Endodermal cell (in vitro differentiated cells): ENCODE measurements around the gene EIF4E. TPM values are rescaled to one million over a fixed set of nuclear protein-coding genes. Genes with fewer than 3 reads are reported as not detected.

ENCODE experiments used
- DNase-seq: peaks from one replicate; pipeline ENCODE4 v3.0.0-alpha.2; 2017
- H3K27ac ChIP-seq: 2 replicates; pipeline ENCODE4 v1.5.1; 2013; ENCODE audit warnings: mild to moderate bottlenecking, low read depth, low read length, moderate library complexity
- H3K27me3 ChIP-seq: 2 replicates; pipeline ENCODE4 v1.6.1; 2013; ENCODE audit warnings: mild to moderate bottlenecking, low read length, moderate library complexity; ENCODE audit not compliant: insufficient read depth, control insufficient read depth, poor library complexity, severe bottlenecking
- H3K36me3 ChIP-seq: 2 replicates; pipeline ENCODE4 v1.7.0; 2013; ENCODE audit warnings: mild to moderate bottlenecking, low read length, moderate library complexity; ENCODE audit not compliant: control insufficient read depth, insufficient read depth
- H3K4me1 ChIP-seq: one replicate; pipeline ENCODE4 v1.7.0; 2013; ENCODE audit warnings: low read length; ENCODE audit not compliant: control insufficient read depth, insufficient read depth
- H3K4me3 ChIP-seq: 2 replicates; pipeline ENCODE4 v1.5.1; 2013; ENCODE audit warnings: mild to moderate bottlenecking, low read length, moderate library complexity
- H3K9ac ChIP-seq: 2 replicates; pipeline ENCODE4 v1.6.1; 2013; ENCODE audit warnings: mild to moderate bottlenecking, low read length, moderate library complexity; ENCODE audit not compliant: poor library complexity, severe bottlenecking; ENCODE audit errors: extremely low read depth
- H3K9me3 ChIP-seq: 2 replicates; pipeline ENCODE4 v1.6.1; 2013; ENCODE audit warnings: mild to moderate bottlenecking, low read length, moderate library complexity; ENCODE audit not compliant: control insufficient read depth
- H3K27ac Mint-ChIP-seq: 2 replicates; pipeline ENCODE4 v1.8.0; 2020; ENCODE audit warnings: mixed read lengths
- H3K27me3 Mint-ChIP-seq: 2 replicates; pipeline ENCODE4 v1.8.0; 2021; ENCODE audit warnings: mild to moderate bottlenecking, mixed read lengths; ENCODE audit not compliant: insufficient read depth
- H3K36me3 Mint-ChIP-seq: 2 replicates; pipeline ENCODE4 v1.8.0; 2020; ENCODE audit warnings: low read depth, mixed read lengths
- H3K4me1 Mint-ChIP-seq: 2 replicates; pipeline ENCODE4 v1.8.0; 2020; ENCODE audit warnings: mixed read lengths
- H3K4me3 Mint-ChIP-seq: 2 replicates; pipeline ENCODE4 v1.8.0; 2020; ENCODE audit warnings: mild to moderate bottlenecking, moderate library complexity, mixed read lengths
- H3K9me3 Mint-ChIP-seq: 2 replicates; pipeline ENCODE4 v1.8.0; 2020; ENCODE audit warnings: mild to moderate bottlenecking, mixed read lengths
- WGBS, 2 experiments: methylation state at CpG; one replicate each; pipeline versions ENCODE4 v1.1.5 to v1.1.7; 2013; ENCODE audit warnings: missing lambda C conversion rate in 2 of 2, mixed read lengths in 1 of 2; ENCODE audit not compliant: insufficient coverage in 1 of 2, insufficient read length in 1 of 2; 5-methylcytosine and 5-hydroxymethylcytosine counted together
- total RNA-seq, 2 donors: library from RNA; stranded (reverse); fragmentation: NEBNext Ultra II Directional in 1 of 2; extraction: Animal tissue kit (Norgen Biotek cat#: 25700) in 1 of 2; gene quantifications; 2 replicates in 1 of 2; 3 replicates in 1 of 2; pipeline ENCODE4 v1.2.1, GENCODE V29; 2021
- TF ChIP-seq, protein P1 (sequence below): fragments of 200-600 bp; sonication (generic); conservative IDR thresholded peaks from 2 replicates; pipeline ENCODE4 v1.5.0; 2021; ENCODE audit warnings: antibody characterized with exemption, mild to moderate bottlenecking

The EIF4E gene
- total RNA-seq, 2 donors from 2014 or later, result 134 to 138 TPM

DNA sequence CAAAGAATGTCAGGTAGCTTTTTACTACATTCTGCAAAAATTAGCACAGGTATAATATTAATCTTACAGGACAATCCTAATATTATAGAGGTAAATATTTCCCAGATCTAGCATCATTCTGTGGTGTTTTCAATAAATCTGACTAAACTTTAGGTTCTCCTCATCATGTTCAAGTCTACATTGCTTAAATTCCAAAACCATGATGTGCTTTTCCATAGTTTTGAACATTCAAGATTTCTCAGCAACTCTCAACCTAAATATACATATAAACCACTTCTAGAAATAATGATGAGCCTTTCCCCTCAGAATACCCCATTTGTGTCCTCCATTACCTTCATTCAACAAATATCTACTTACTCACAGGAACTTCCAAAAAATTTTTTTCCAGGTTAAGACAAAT, 23.1 kb downstream of the EIF4E start:
- DNase-seq, result no peak
- H3K27me3 Mint-ChIP-seq, result no peaks in the 10 kb centered on the region
- Histone ChIP-seq H3K9me3 (no peaks in the 10 kb centered on the region), H3K36me3 (peaks cover 14% of the 10 kb centered on the region), H3K4me1 (peaks cover 6% of the 10 kb centered on the region), H3K9ac (no peak overlapping the region), H3K27ac (no peak overlapping the region), H3K4me3 (no peak overlapping the region), H3K27me3 (no peaks in the 10 kb centered on the region)
- H3K4me1 Mint-ChIP-seq, result peaks cover 26% of the 10 kb centered on the region
- H3K4me3 Mint-ChIP-seq, result no peak overlapping the region
- no peaks in the 10 kb centered on the region for H3K9me3 Mint-ChIP-seq
- H3K27ac Mint-ChIP-seq, result no peak overlapping the region
- H3K36me3 Mint-ChIP-seq, result peaks cover 18% of the 10 kb centered on the region
- TF ChIP-seq, protein P1, sequence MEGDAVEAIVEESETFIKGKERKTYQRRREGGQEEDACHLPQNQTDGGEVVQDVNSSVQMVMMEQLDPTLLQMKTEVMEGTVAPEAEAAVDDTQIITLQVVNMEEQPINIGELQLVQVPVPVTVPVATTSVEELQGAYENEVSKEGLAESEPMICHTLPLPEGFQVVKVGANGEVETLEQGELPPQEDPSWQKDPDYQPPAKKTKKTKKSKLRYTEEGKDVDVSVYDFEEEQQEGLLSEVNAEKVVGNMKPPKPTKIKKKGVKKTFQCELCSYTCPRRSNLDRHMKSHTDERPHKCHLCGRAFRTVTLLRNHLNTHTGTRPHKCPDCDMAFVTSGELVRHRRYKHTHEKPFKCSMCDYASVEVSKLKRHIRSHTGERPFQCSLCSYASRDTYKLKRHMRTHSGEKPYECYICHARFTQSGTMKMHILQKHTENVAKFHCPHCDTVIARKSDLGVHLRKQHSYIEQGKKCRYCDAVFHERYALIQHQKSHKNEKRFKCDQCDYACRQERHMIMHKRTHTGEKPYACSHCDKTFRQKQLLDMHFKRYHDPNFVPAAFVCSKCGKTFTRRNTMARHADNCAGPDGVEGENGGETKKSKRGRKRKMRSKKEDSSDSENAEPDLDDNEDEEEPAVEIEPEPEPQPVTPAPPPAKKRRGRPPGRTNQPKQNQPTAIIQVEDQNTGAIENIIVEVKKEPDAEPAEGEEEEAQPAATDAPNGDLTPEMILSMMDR, result no peak

DNA sequence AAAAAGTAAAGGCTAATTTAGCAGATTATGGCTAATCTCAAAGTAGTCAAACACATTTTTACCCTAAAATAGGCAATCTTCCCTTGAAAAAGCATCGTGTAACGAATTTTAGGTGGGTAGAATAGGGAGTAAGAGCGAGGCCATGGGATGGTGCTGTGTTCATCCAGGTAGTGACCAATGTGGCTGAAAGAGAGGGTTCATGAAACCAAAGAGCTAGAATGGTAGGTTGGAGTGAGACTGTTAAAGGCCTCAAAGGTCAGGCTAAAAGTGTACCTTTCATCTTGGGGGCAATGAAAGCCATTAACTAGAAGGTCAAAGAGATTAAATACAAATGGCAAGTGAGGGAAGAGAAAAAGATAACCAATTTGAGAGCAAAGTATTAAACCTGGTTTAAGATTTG, 23.6 kb downstream of the EIF4E start:
- no peak for DNase-seq
- no peak overlapping the region for H3K4me3 ChIP-seq
- H3K4me1 ChIP-seq, result peaks cover 6% of the 10 kb centered on the region
- peaks cover 23% of the 10 kb centered on the region for H3K36me3 Mint-ChIP-seq
- peaks cover 18% of the 10 kb centered on the region for H3K36me3 ChIP-seq
- H3K9me3 Mint-ChIP-seq, result no peaks in the 10 kb centered on the region
- no peaks in the 10 kb centered on the region for H3K27me3 ChIP-seq
- no peak overlapping the region for H3K27ac ChIP-seq
- H3K4me1 Mint-ChIP-seq, result peaks cover 26% of the 10 kb centered on the region
- no peaks in the 10 kb centered on the region for H3K27me3 Mint-ChIP-seq
- WGBS, 2 experiments, result 94 to 96% methylated on average over 3 of the region's 3 CpGs
- H3K9ac ChIP-seq, result no peak overlapping the region
- no peak overlapping the region for H3K27ac Mint-ChIP-seq
- TF ChIP-seq, protein P1, result no peak
- no peaks in the 10 kb centered on the region for H3K9me3 ChIP-seq
- no peak overlapping the region for H3K4me3 Mint-ChIP-seq

DNA sequence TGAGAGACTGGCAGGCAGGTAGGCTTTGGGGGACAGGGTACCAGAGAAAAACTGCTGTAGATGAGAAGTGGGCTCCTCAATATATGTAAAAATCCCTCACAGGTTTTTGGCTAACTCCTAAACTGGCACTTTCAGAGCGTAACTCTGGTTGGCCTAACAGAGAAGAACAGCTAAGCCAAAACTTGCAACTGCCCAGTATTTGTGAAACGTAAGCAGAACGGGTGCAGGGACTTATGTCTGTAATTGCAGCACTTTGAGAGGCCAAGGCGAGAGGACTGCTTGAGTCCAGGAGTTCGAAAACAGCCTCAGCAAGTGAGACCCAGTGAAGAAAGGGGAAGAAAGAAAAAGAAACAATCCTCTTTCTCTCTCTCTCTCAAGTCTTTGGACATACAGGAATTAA, 25.0 kb downstream of the EIF4E start:
- H3K4me3 Mint-ChIP-seq, result no peak overlapping the region
- DNase-seq, result no peak
- H3K27me3 Mint-ChIP-seq, result no peaks in the 10 kb centered on the region
- peak overlapping the region; percentile 20 for H3K27ac Mint-ChIP-seq
- WGBS, 2 experiments, result 94 to 96% methylated on average over 3 to 5 of the region's 5 CpGs
- no peak overlapping the region for H3K9ac ChIP-seq
- H3K27me3 ChIP-seq, result no peaks in the 10 kb centered on the region
- H3K4me1 Mint-ChIP-seq, result peaks cover 16% of the 10 kb centered on the region
- no peaks in the 10 kb centered on the region for H3K9me3 ChIP-seq
- TF ChIP-seq, protein P1, result no peak
- H3K36me3 Mint-ChIP-seq, result peaks cover 33% of the 10 kb centered on the region
- H3K36me3 ChIP-seq, result peaks cover 29% of the 10 kb centered on the region
- no peak overlapping the region for H3K4me3 ChIP-seq
- H3K27ac ChIP-seq, result no peak overlapping the region
- peaks cover 3% of the 10 kb centered on the region for H3K4me1 ChIP-seq
- no peaks in the 10 kb centered on the region for H3K9me3 Mint-ChIP-seq
